Body of pancreas (tissue), 4 donors: ENCODE data around the gene CEP72.

ENCODE experiments used
- POLR2A ChIP-seq, 3 donors: fragments of 450-650 bp; IDR thresholded peaks; one replicate each; pipeline ENCODE4 v1.6.1; 2016; ENCODE audit warnings: antibody characterized with exemption in 3 of 3, mild to moderate bottlenecking in 2 of 3
- TF ChIP-seq, protein P1 (sequence below), 7 experiments: fragments of 450-650 bp in 4 of 7; fragments of 200-600 bp in 3 of 7; sonication (generic) in 3 of 7; IDR thresholded peaks; one replicate each; pipeline ENCODE4 v1.5.1; 2016 to 2019; ENCODE audit warnings: antibody characterized with exemption in 7 of 7

DNA sequence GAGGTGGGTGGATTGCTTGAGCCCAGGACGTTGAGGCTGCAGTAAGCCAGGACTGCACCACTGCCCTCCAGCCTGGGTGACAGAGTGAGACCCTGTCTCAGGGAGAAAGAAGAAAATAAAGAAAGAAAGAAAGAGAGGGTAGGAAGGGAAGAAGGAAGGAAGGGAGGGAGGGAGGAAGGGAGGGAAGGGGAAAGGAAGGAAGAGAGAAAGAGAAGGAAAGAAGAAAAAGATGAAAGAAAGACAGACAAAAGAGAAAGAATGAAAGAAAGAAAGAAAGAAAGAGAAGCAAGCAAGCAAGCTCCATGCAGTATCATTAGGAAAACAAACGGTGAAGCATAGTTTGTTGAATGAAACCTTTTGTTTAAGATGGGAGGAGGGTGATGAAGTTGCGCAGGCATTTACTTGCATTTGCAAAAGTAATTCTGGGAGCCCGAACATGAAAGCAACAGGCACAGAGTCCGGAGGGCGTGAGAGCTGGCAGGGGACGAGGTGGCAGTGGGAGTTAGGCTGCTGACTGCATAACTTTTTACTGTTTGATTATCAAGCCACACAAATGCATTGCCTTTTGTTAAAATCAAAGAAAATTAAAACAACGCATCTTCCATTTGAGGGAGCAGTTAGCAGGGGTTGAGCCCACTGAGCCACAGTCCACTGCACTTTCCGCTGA, 26.0 kb upstream of the CEP72 start:
- TF ChIP-seq, protein P1, sequence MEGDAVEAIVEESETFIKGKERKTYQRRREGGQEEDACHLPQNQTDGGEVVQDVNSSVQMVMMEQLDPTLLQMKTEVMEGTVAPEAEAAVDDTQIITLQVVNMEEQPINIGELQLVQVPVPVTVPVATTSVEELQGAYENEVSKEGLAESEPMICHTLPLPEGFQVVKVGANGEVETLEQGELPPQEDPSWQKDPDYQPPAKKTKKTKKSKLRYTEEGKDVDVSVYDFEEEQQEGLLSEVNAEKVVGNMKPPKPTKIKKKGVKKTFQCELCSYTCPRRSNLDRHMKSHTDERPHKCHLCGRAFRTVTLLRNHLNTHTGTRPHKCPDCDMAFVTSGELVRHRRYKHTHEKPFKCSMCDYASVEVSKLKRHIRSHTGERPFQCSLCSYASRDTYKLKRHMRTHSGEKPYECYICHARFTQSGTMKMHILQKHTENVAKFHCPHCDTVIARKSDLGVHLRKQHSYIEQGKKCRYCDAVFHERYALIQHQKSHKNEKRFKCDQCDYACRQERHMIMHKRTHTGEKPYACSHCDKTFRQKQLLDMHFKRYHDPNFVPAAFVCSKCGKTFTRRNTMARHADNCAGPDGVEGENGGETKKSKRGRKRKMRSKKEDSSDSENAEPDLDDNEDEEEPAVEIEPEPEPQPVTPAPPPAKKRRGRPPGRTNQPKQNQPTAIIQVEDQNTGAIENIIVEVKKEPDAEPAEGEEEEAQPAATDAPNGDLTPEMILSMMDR (IDR thresholded peaks at IDR 0.05): no peak
- no peak for TF ChIP-seq POLR2A (IDR thresholded peaks at IDR 0.05)
